ENCODE measurements around the gene SZRD1. TPM values are rescaled to one million over a fixed set of nuclear protein-coding genes. Genes with fewer than 3 reads are reported as not detected.

Gene SZRD1
- total and polyA plus RNA-seq, 2 of the 4 experiments (the other 2 are of a cell fraction), result 119 to 149 TPM

DNA sequence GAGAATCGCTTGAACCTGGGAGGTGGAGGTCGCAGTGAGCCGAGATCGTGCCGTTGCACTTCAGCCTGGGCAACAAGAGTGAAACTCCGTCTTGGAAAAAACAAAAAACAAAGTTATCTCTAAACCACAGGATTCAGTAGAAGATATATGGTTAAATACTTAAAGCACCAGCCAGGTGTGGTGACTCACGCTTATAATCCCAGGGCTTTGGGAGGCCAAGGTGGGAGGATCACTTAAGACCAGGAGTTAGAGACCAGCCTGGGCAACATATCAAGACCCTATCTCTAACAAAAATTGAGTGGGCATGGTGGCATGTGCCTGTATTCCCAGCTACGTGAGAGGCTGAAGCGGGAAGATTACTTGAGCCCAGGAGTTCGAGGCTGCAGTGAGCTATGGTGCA lies 79.1 kb downstream of the SZRD1 start:
- no peak overlapping the region for H4K5ac ChIP-seq (ENCODE audit: low read depth, low read length)
- no peak overlapping the region for H3K9ac ChIP-seq (ENCODE audit: low read depth, low read length)
- TF ChIP-seq MAFK (IDR thresholded peaks at IDR 0.05; ENCODE audit: low read depth, low read length) (no peak), RAD21 (IDR thresholded peaks at IDR 0.05; ENCODE audit: low read length) (no peak), SMC3 (IDR thresholded peaks at IDR 0.05; ENCODE audit: low read depth, low read length) (no peak), RCOR1 (IDR thresholded peaks at IDR 0.05; ENCODE audit: insufficient replicate concordance, low read length) (no peak), FOS (IDR thresholded peaks at IDR 0.05; ENCODE audit: low read depth, low read length) (no peak), MAZ (IDR thresholded peaks at IDR 0.05; ENCODE audit: borderline replicate concordance, low read depth, low read length) (no peak), MXI1 (IDR thresholded peaks at IDR 0.05; ENCODE audit: borderline replicate concordance, low read depth, low read length) (no peak), NFE2L2 (IDR thresholded peaks at IDR 0.05; ENCODE audit: low read depth, low read length) (no peak)
- TF ChIP-seq, protein P1, sequence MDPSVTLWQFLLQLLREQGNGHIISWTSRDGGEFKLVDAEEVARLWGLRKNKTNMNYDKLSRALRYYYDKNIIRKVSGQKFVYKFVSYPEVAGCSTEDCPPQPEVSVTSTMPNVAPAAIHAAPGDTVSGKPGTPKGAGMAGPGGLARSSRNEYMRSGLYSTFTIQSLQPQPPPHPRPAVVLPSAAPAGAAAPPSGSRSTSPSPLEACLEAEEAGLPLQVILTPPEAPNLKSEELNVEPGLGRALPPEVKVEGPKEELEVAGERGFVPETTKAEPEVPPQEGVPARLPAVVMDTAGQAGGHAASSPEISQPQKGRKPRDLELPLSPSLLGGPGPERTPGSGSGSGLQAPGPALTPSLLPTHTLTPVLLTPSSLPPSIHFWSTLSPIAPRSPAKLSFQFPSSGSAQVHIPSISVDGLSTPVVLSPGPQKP (IDR thresholded peaks at IDR 0.05; ENCODE audit: borderline replicate concordance, low read depth, low read length), result no peak
- TF ChIP-seq, protein P2, sequence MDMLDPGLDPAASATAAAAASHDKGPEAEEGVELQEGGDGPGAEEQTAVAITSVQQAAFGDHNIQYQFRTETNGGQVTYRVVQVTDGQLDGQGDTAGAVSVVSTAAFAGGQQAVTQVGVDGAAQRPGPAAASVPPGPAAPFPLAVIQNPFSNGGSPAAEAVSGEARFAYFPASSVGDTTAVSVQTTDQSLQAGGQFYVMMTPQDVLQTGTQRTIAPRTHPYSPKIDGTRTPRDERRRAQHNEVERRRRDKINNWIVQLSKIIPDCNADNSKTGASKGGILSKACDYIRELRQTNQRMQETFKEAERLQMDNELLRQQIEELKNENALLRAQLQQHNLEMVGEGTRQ (IDR thresholded peaks at IDR 0.05; ENCODE audit: low read depth, low read length), result no peak
- no peaks in the 10 kb centered on the region for H3K9me3 ChIP-seq (ENCODE audit: control insufficient read depth, insufficient read depth, low read length)
- no peaks in the 10 kb centered on the region for H3K27me3 ChIP-seq (ENCODE audit: control insufficient read depth, insufficient read depth, low read length)
- H4K20me1 ChIP-seq (ENCODE audit: insufficient read depth, low read length), result peaks cover 38% of the 10 kb centered on the region; the same call in 1 of the 2 replicates
- H3K23ac ChIP-seq (ENCODE audit: low read depth, low read length), result no peak overlapping the region
- no peak overlapping the region for H3K4me3 ChIP-seq (ENCODE audit: insufficient read depth, low read depth, low read length)
- H3K79me1 ChIP-seq (ENCODE audit: low read depth in 1 of 2, low read length in 2 of 2), result peaks cover 34 to 89% of the 10 kb centered on the region in 2 experiments
- no TSS peak for BruUV-seq (replicated peaks)
- peaks cover 2% of the 10 kb centered on the region for H3K4me1 ChIP-seq (ENCODE audit: control insufficient read depth, insufficient read depth, low read length)
- no peak overlapping the region for H2BK20ac ChIP-seq (ENCODE audit: low read depth, low read length)
- ChIA-PET CTCF (no interaction called here), POLR2A (ENCODE audit: unreplicated experiment) (interaction anchor here (0.6 kb wide), 1 partner anchor 83 kb away, joined by 3 read pairs; no protein-coding TSS in a partner anchor)
- no peak overlapping the region for H4K91ac ChIP-seq (ENCODE audit: insufficient read depth, low read depth, low read length)
- no peak overlapping the region for H4K8ac ChIP-seq (ENCODE audit: low read depth in 2 of 2, low read length in 2 of 2)
- H3K14ac ChIP-seq (replicated peaks; ENCODE audit: low read depth, low read length), result no peak overlapping the region
- H2BK15ac ChIP-seq (ENCODE audit: low read depth, low read length), result no peak overlapping the region
- intact Hi-C loops (cut with micrococcal nuclease) (no loop called here), in situ Hi-C loops (cut with MboI; ENCODE audit: low sequenced_read_pairs) (no loop called here), dilution Hi-C loops (cut with HindIII; ENCODE audit: low sequenced_read_pairs, unreplicated experiment) (no loop called here)
- ATAC-seq (ENCODE audit: low read depth) (no peak), DNase-seq (no peak)
- H2AFZ ChIP-seq (replicated peaks; ENCODE audit: low read length, poor library complexity), result no peak overlapping the region
- no peak overlapping the region for H2BK5ac ChIP-seq (ENCODE audit: low read depth, low read length, poor library complexity, severe bottlenecking)
- H3K27ac ChIP-seq (ENCODE audit: insufficient read depth, low read length), result no peak overlapping the region
- no peak overlapping the region for H2BK120ac ChIP-seq (ENCODE audit: low read depth, low read length)
- H3K56ac ChIP-seq (ENCODE audit: extremely low read depth, insufficient read depth, low read length), result no peak overlapping the region
- H3K9me1 ChIP-seq (ENCODE audit: insufficient read depth, low read length), result peaks cover 9% of the 10 kb centered on the region; the same call in 1 of the 2 replicates
- H3K4me2 ChIP-seq (ENCODE audit: low read depth, low read length), result no peak overlapping the region
- peaks cover 60% of the 10 kb centered on the region for H3K36me3 ChIP-seq (ENCODE audit: control insufficient read depth, insufficient read depth, low read length)
- H2AK5ac ChIP-seq (ENCODE audit: low read depth, low read length), result no peak overlapping the region
- no peak overlapping the region for H3K18ac ChIP-seq (ENCODE audit: low read depth, low read length)
- no CpG with 5 or more reads among the region's 10 CpGs for whole genome bisulfite sequencing, 2 experiments (ENCODE audit: extremely low coverage in 2 of 2, insufficient read length in 1 of 2)
- no peak overlapping the region for H2AK9ac ChIP-seq (replicated peaks; ENCODE audit: low read depth, low read length, poor library complexity)
- H3K4ac ChIP-seq (ENCODE audit: low read depth, low read length), result no peak overlapping the region

Measured in IMR-90 (cell line).